Myocyte (in vitro differentiated cells): ENCODE measurements around the gene TVP23C. TPM values are rescaled to one million over a fixed set of nuclear protein-coding genes. Genes with fewer than 3 reads are reported as not detected.
"Not testable (repeated sequence)": the region's sequence is repeated elsewhere in the genome, so short reads cannot be mapped to it uniquely, and the experiment has no call there.

ENCODE experiments used
- DNase-seq: peaks from one replicate; pipeline ENCODE4 v3.0.0-alpha.2; 2012; ENCODE audit warnings: low read depth
- polyA plus RNA-seq: library from polyadenylated mRNA; unstranded; fragments of >200 nt; gene quantifications from one replicate; pipeline ENCODE4 v1.2.1, GENCODE V29; 2012; ENCODE audit warnings: missing spikeins
- total RNA-seq: library from RNA; depleted of rRNA; stranded (reverse); fragments of >200 nt; gene quantifications from 2 replicates; pipeline ENCODE4 v1.2.3, GENCODE V29; 2014

The TVP23C gene
- 6.7 and 8.4 TPM in 2 replicates for total RNA-seq
- 13.6 TPM for polyA plus RNA-seq

- DNase-seq: peak; percentile 71
These were observed at the start of gene TVP23C for GRCh38 chr17:15563375-15563857. Gene TVP23C, minus strand, starts transcription at chr17:15563483. Its CDS starts 35 bp downstream, at chr17:15563448.

- DNase-seq: not testable (repeated sequence)
These were observed 29.7 kb upstream of the TVP23C start for GRCh38 chr17:15592960-15593359.

GRCh38 chr17:15591986-15592385 is 28.7 kb upstream of the TVP23C start:
- not testable (repeated sequence) for DNase-seq

GRCh38 chr17:15590844-15591243 is 27.6 kb upstream of the TVP23C start:
- not testable (repeated sequence) for DNase-seq

GRCh38 chr17:15589544-15590536 is 26.6 kb upstream of the TVP23C start:
- not testable (repeated sequence) for DNase-seq

GRCh38 chr17:15588017-15588416 is 24.7 kb upstream of the TVP23C start:
- DNase-seq: not testable (repeated sequence)

GRCh38 chr17:15583313-15583712 is 20.0 kb upstream of the TVP23C start:
- not testable (repeated sequence) for DNase-seq

GRCh38 chr17:15581462-15581861 is 18.2 kb upstream of the TVP23C start:
- not testable (repeated sequence) for DNase-seq

GRCh38 chr17:15576848-15577247 is 13.6 kb upstream of the TVP23C start:
- not testable (repeated sequence) for DNase-seq

GRCh38 chr17:15574660-15575059 is 11.4 kb upstream of the TVP23C start:
- DNase-seq: not testable (repeated sequence)

GRCh38 chr17:15573870-15574269 is 10.6 kb upstream of the TVP23C start:
- DNase-seq: peak; percentile 3

GRCh38 chr17:15562613-15563374 is 489 bp downstream of the TVP23C start:
- DNase-seq: not testable (repeated sequence)

GRCh38 chr17:15561439-15561838 is 1.8 kb downstream of the TVP23C start:
- DNase-seq: not testable (repeated sequence)

- DNase-seq: not testable (repeated sequence)
These were observed 4.7 kb downstream of the TVP23C start for GRCh38 chr17:15558403-15559105.

GRCh38 chr17:15557334-15557832 is 5.9 kb downstream of the TVP23C start:
- not testable (repeated sequence) for DNase-seq

- not testable (repeated sequence) for DNase-seq
These were observed 10.4 kb downstream of the TVP23C start for GRCh38 chr17:15552932-15553331.

GRCh38 chr17:15549552-15549951 is 13.7 kb downstream of the TVP23C start:
- DNase-seq: not testable (repeated sequence)

- not testable (repeated sequence) for DNase-seq
These were observed 16.7 kb downstream of the TVP23C start for GRCh38 chr17:15546604-15547003.

GRCh38 chr17:15540371-15541219 is 22.7 kb downstream of the TVP23C start:
- not testable (repeated sequence) for DNase-seq

- DNase-seq: not testable (repeated sequence)
These were observed 30.2 kb downstream of the TVP23C start for GRCh38 chr17:15533122-15533521.
